K562 (cell line): Measurements from ENCODE around the gene SORCS2. TPM values are rescaled to one million over a fixed set of nuclear protein-coding genes. Genes with fewer than 3 reads are reported as not detected.

Source experiments
- ATAC-seq: fragments of 200-7000 bp; cut with Tn5 transposase; 3 replicates; pipeline ENCODE4 v1.9.1; 2020; ENCODE audit warnings: moderate library complexity
- BruUV-seq: library from RNA; stranded (reverse); fragments of 400-500 nt; replicated peaks from 2 replicates; lab custom pipeline; 2021; lab: Mats Ljungman, UMichigan
- CTCF ChIA-PET: fragments of 300-600 bp; formaldehyde crosslinking; extraction: SDS; loops from one replicate; lab custom pipeline; 2021; ENCODE audit warnings: low intra/inter-chr PET ratio; lab: Yijun Ruan, JAX
- POLR2A ChIA-PET: fragments of 300-600, 350-650 bp; sonication (Branson Sonifier 250); formaldehyde crosslinking; extraction: SDS; loops from one replicate; lab custom pipeline; 2021; ENCODE audit warnings: antibody characterized with exemption, inconsistent platforms; lab: Yijun Ruan, JAX
- DNase-seq, 4 experiments: peaks; one replicate each; pipeline versions ENCODE4 v3.0.0 to v3.0.0-alpha.2; 2011 to 2018; ENCODE audit warnings: low spot score in 3 of 4, mixed read lengths in 3 of 4; ENCODE audit errors: extremely low read depth in 1 of 4
- FAIRE-seq: peaks from 2 replicates; lab custom pipeline; 2011; peaks lifted over from hg19 to GRCh38; lab: Jason Lieb, UNC
- H2AFZ ChIP-seq: 2 replicates; pipeline ENCODE4 v1.6.0; 2011; ENCODE audit warnings: low read depth, low read length, control low read depth, inconsistent platforms
- H3K27ac ChIP-seq: fragments of 200-600 bp; 3 replicates; pipeline ENCODE4 v1.8.0; 2011; ENCODE audit warnings: low read depth, mild to moderate bottlenecking, control low read depth, inconsistent platforms, low read length, moderate library complexity, mixed read lengths; ENCODE audit errors: extremely low read depth
- H3K27me3 ChIP-seq, 2 experiments: fragments of 300-600 bp in 1 of 2; 2 replicates in 1 of 2; 3 replicates in 1 of 2; pipeline versions ENCODE4 v1.6.0 to v1.8.0; 2011; ENCODE audit warnings: inconsistent platforms in 2 of 2, low read length in 2 of 2, mild to moderate bottlenecking in 1 of 2, mixed read lengths in 1 of 2, moderate library complexity in 1 of 2; ENCODE audit not compliant: control insufficient read depth in 2 of 2, insufficient read depth in 2 of 2
- H3K36me3 ChIP-seq: fragments of 300-600 bp; 3 replicates; pipeline ENCODE4 v1.8.0; 2011; ENCODE audit warnings: mild to moderate bottlenecking, low read length, inconsistent platforms; ENCODE audit not compliant: control insufficient read depth, insufficient read depth
- H3K4me1 ChIP-seq, 2 experiments: fragments of 200-600 bp in 1 of 2; replicated peaks in 1 of 2; 2 replicates in 1 of 2; 3 replicates in 1 of 2; pipeline versions ENCODE4 v1.5.1 to v1.8.0; 2011; ENCODE audit warnings: inconsistent platforms in 2 of 2, low read length in 2 of 2, mild to moderate bottlenecking in 1 of 2, mixed read lengths in 1 of 2, moderate library complexity in 1 of 2; ENCODE audit not compliant: control insufficient read depth in 2 of 2, insufficient read depth in 2 of 2
- H3K4me2 ChIP-seq: 2 replicates; pipeline ENCODE4 v1.6.1; 2011; ENCODE audit warnings: low read length, control low read depth, inconsistent platforms, mixed read lengths; ENCODE audit not compliant: insufficient read depth
- H3K4me3 ChIP-seq: fragments of 200-600 bp; sonication (generic), shearing (Covaris generic); 2 replicates; pipeline ENCODE4 v1.5.1; 2016; ENCODE audit warnings: control low read depth, inconsistent platforms
- H3K79me2 ChIP-seq: fragments of 200-600 bp; 3 replicates; pipeline ENCODE4 v1.8.0; 2011; ENCODE audit warnings: low read length, inconsistent platforms; ENCODE audit not compliant: control insufficient read depth, insufficient read depth
- H3K9ac ChIP-seq, 2 experiments: 2 replicates each; pipeline versions ENCODE4 v1.6.0 to v1.6.1; 2011; ENCODE audit warnings: low read depth in 2 of 2, low read length in 2 of 2, control low read depth in 1 of 2, inconsistent platforms in 1 of 2, mild to moderate bottlenecking in 1 of 2, mixed read lengths in 1 of 2; ENCODE audit not compliant: insufficient read depth in 1 of 2
- H3K9me1 ChIP-seq: one replicate; pipeline ENCODE4 v1.6.0; 2011; ENCODE audit warnings: inconsistent platforms, mild to moderate bottlenecking, low read length, moderate library complexity; ENCODE audit not compliant: control insufficient read depth, insufficient read depth
- H3K9me3 ChIP-seq: replicated peaks from 2 replicates; pipeline ENCODE4 v1.5.1; 2011; ENCODE audit warnings: low read depth, low read length, inconsistent platforms; ENCODE audit not compliant: control insufficient read depth, insufficient read depth
- H4K20me1 ChIP-seq: replicated peaks from 2 replicates; pipeline ENCODE4 v1.6.1; 2011; ENCODE audit warnings: low read length, inconsistent platforms, mixed read lengths; ENCODE audit not compliant: control insufficient read depth, insufficient read depth
- BMI1 ChIP-seq: fragments of 150-350 bp; IDR thresholded peaks from 2 replicates; pipeline ENCODE4 v1.6.1; 2014; ENCODE audit warnings: low read length
- CTBP1 ChIP-seq: fragments of 450-650 bp; IDR thresholded peaks from 2 replicates; pipeline ENCODE4 v1.6.1; 2016; ENCODE audit warnings: borderline replicate concordance
- GATAD2A ChIP-seq: fragments of 450-650 bp; IDR thresholded peaks from 2 replicates; pipeline ENCODE4 v1.6.1; 2017
- MAZ ChIP-seq, 2 experiments: fragments of 450-650 bp in 1 of 2; sonication (generic) in 1 of 2; formaldehyde crosslinking; IDR thresholded peaks in 1 of 2; conservative IDR thresholded peaks in 1 of 2; 2 replicates each; pipeline versions ENCODE4 v1.4.0 to v1.5.0; 2020; ENCODE audit warnings: mild to moderate bottlenecking in 1 of 2, missing genetic modification reagents in 1 of 2
- MLX ChIP-seq, 2 experiments: fragments of 450-650 bp in 1 of 2; sonication (generic) in 1 of 2; formaldehyde crosslinking; conservative IDR thresholded peaks; 2 replicates each; pipeline versions ENCODE4 v1.4.0 to v1.8.1; 2020 to 2022; ENCODE audit warnings: mild to moderate bottlenecking in 1 of 2, missing genetic modification reagents in 1 of 2
- PHB ChIP-seq: fragments of 250-450 bp; sonication (Bioruptor Pico); IDR thresholded peaks from 2 replicates; pipeline ENCODE4 v1.5.0; 2021
- RBM25 ChIP-seq: fragments of 200-400 bp; formaldehyde crosslinking; IDR thresholded peaks from 2 replicates; pipeline ENCODE4 v1.6.1; 2018; ENCODE audit warnings: low read length, low read depth, moderate library complexity; ENCODE audit not compliant: severe bottlenecking
- RFX5 ChIP-seq: IDR thresholded peaks from 2 replicates; pipeline ENCODE4 v1.6.1; 2011; ENCODE audit warnings: low read depth, mild to moderate bottlenecking, improper control_type of control experiment, low read length
- SMARCC2 ChIP-seq: fragments of 450-650 bp; IDR thresholded peaks from 2 replicates; pipeline ENCODE4 v1.6.1; 2017; ENCODE audit warnings: antibody characterized with exemption, moderate library complexity, mild to moderate bottlenecking, low read depth
- SRSF7 ChIP-seq: fragments of 200-400 bp; formaldehyde crosslinking; optimal IDR thresholded peaks from 2 replicates; pipeline ENCODE3; 2017; ENCODE audit warnings: mild to moderate bottlenecking, low read depth, low read length
- ZFP1 ChIP-seq: fragments of 450-650 bp; formaldehyde crosslinking; IDR thresholded peaks from 2 replicates; pipeline ENCODE4 v1.4.0; 2020; ENCODE audit warnings: mild to moderate bottlenecking, mixed read lengths
- ZNF217 ChIP-seq: sonication (generic); formaldehyde crosslinking; IDR thresholded peaks from 2 replicates; pipeline ENCODE4 v1.8.0; 2022; ENCODE audit warnings: mild to moderate bottlenecking, missing genetic modification reagents
- ZNF224 ChIP-seq: sonication (generic); formaldehyde crosslinking; IDR thresholded peaks from 2 replicates; pipeline ENCODE4 v1.8.0; 2022; ENCODE audit warnings: mild to moderate bottlenecking, missing genetic modification reagents
- ZNF23 ChIP-seq: fragments of 250-450 bp; sonication (Bioruptor Pico); IDR thresholded peaks from 2 replicates; pipeline ENCODE4 v1.4.0; 2020; ENCODE audit warnings: mild to moderate bottlenecking
- ZNF41 ChIP-seq: fragments of 250-450 bp; sonication (Bioruptor Pico); conservative IDR thresholded peaks from 2 replicates; pipeline ENCODE4 v1.4.0; 2020; ENCODE audit warnings: mild to moderate bottlenecking
- ZNF431 ChIP-seq: sonication (generic); formaldehyde crosslinking; IDR thresholded peaks from 2 replicates; pipeline ENCODE4 v1.8.0; 2022; ENCODE audit warnings: mild to moderate bottlenecking, missing genetic modification reagents
- WGBS: fragments of 100-300 bp; shearing (Covaris generic); methylation state at CpG from one replicate; pipeline ENCODE4 v1.1.6; 2016; ENCODE audit warnings: low coverage, mixed read lengths; ENCODE audit not compliant: insufficient coverage; ENCODE audit errors: missing lambda C conversion rate; 5-methylcytosine and 5-hydroxymethylcytosine counted together
- in situ Hi-C: fragments of 300-500 bp; cut with MboI; formaldehyde crosslinking; loops from 4 replicates; pipeline ENCODE4 v1.15.0; 2018; ENCODE audit warnings: inconsistent platforms, mixed read lengths
- intact Hi-C: fragments of 100-400 bp; cut with micrococcal nuclease; formaldehyde crosslinking; loops from 2 replicates; pipeline ENCODE4 v1.14.2; 2022
- polyA plus RNA-seq, 8 experiments: library from polyadenylated mRNA; depleted of rRNA in 4 of 8; stranded (reverse) in 5 of 8; unstranded in 3 of 8; fragments of >200 nt; fragmentation: Nextera tagmentation in 2 of 8; fragmentation: Illumina TruSeq in 1 of 8; extraction: Ambion mirVana in 2 of 8; extraction: Trizol in 1 of 8; gene quantifications; 2 replicates each; pipeline versions ENCODE4 v1.2.1 to v1.2.3, GENCODE V29; 2011 to 2014; ENCODE audit warnings: inconsistent platforms in 1 of 8, missing spikeins in 1 of 8
- total RNA-seq, 7 experiments: library from RNA; depleted of rRNA in 6 of 7; stranded (reverse); fragments of >200 nt in 6 of 7; fragmentation: Illumina TruSeq in 2 of 7; extraction: Trizol in 2 of 7; gene quantifications; 2 replicates each; pipeline versions ENCODE4 v1.2.1 to v1.2.3, GENCODE V29; 2011 to 2021; ENCODE audit warnings: low replicate concordance in 1 of 7
- TF ChIP-seq, protein P1 (sequence below): fragments of 250-450 bp; sonication (Bioruptor Pico); IDR thresholded peaks from 2 replicates; pipeline ENCODE4 v1.6.1; 2021; ENCODE audit warnings: mild to moderate bottlenecking

SORCS2 gene
- total and polyA plus RNA-seq, 9 of the 15 experiments (the other 6 are each of a cell fraction or from before 2014, with no cell fraction given): not detected

GRCh38 chr4:7529368-7530080, 337.2 kb downstream of the SORCS2 start:
- TF ChIP-seq ZNF224: no peak
- TF ChIP-seq, protein P1, sequence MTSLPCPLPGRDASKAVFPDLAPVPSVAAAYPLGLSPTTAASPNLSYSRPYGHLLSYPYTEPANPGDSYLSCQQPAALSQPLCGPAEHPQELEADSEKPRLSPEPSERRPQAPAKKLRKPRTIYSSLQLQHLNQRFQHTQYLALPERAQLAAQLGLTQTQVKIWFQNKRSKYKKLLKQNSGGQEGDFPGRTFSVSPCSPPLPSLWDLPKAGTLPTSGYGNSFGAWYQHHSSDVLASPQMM (CRISPR knock-in tag): no peak
- TF ChIP-seq ZNF431 (CRISPR knock-in tag): no peak
- TF ChIP-seq MAZ (CRISPR knock-in tag; conservative IDR thresholded peaks at IDR 0.05 in 1 of 2, IDR thresholded peaks at IDR 0.05 in 1 of 2): no peak
- no peak for TF ChIP-seq ZNF217
- TF ChIP-seq SMARCC2: no peak
- TF ChIP-seq ZFP1: no peak
- no peak for TF ChIP-seq RBM25
- no peak for TF ChIP-seq SRSF7
- TF ChIP-seq MLX (CRISPR knock-in tag; conservative IDR thresholded peaks at IDR 0.05): no peak
- no peak for TF ChIP-seq RFX5
- TF ChIP-seq BMI1: no peak
- TF ChIP-seq GATAD2A: no peak
- no peak for TF ChIP-seq CTBP1
- TF ChIP-seq PHB (CRISPR knock-in tag): no peak
- no peak for TF ChIP-seq ZNF41
- no peak for TF ChIP-seq ZNF23 (CRISPR knock-in tag)
- TF ChIP-seq, all 486 proteins: peak for 0
- no peak for ATAC-seq
- peaks cover 3% of the 10 kb centered on the region for H3K9me1 ChIP-seq
- BruUV-seq: no TSS peak
- ChIA-PET POLR2A (interaction anchor here (0.6 kb wide), 1 partner anchor 402 kb away, joined by 4 read pairs; no protein-coding TSS in a partner anchor), CTCF (no interaction called here)
- WGBS: 1% methylated on average over 11 of the region's 12 CpGs
- no peaks in the 10 kb centered on the region for H3K36me3 ChIP-seq
- peaks cover 5% of the 10 kb centered on the region; the same call in 1 of the 2 replicates for H4K20me1 ChIP-seq
- H3K4me2 ChIP-seq: no peak overlapping the region
- no peak overlapping the region for H2AFZ ChIP-seq
- H3K9me3 ChIP-seq: no peaks in the 10 kb centered on the region
- H3K79me2 ChIP-seq: no peaks in the 10 kb centered on the region
- peaks cover 0 to 3% of the 10 kb centered on the region in 2 experiments; a peak in 1 of 5 replicates for H3K4me1 ChIP-seq
- no peak overlapping the region for H3K4me3 ChIP-seq
- no peak overlapping the region for H3K27ac ChIP-seq
- no peak overlapping the region for H3K9ac ChIP-seq
- DNase-seq: no peak
- peaks cover 0 to 53% of the 10 kb centered on the region in 2 experiments; a peak in 4 of 5 replicates for H3K27me3 ChIP-seq
- in situ Hi-C loops: no loop called here
- FAIRE-seq: no peak
- intact Hi-C loops: no loop called here
